GM23248 (cell line): ENCODE data around the gene RGL1.

Experiments
- EZH2 ChIP-seq: fragments of 200-600 bp; sonication (generic); IDR thresholded peaks from 2 replicates; pipeline ENCODE4 v1.6.1; 2018; ENCODE audit warnings: antibody characterized with exemption, mild to moderate bottlenecking; ENCODE audit not compliant: insufficient read depth, poor library complexity, severe bottlenecking
- EZH2phosphoT487 ChIP-seq: fragments of 200-600 bp; sonication (generic); IDR thresholded peaks from 2 replicates; pipeline ENCODE4 v1.6.1; 2018; ENCODE audit warnings: antibody characterized with exemption, moderate library complexity, mild to moderate bottlenecking, low read depth; ENCODE audit not compliant: insufficient read depth

DNA sequence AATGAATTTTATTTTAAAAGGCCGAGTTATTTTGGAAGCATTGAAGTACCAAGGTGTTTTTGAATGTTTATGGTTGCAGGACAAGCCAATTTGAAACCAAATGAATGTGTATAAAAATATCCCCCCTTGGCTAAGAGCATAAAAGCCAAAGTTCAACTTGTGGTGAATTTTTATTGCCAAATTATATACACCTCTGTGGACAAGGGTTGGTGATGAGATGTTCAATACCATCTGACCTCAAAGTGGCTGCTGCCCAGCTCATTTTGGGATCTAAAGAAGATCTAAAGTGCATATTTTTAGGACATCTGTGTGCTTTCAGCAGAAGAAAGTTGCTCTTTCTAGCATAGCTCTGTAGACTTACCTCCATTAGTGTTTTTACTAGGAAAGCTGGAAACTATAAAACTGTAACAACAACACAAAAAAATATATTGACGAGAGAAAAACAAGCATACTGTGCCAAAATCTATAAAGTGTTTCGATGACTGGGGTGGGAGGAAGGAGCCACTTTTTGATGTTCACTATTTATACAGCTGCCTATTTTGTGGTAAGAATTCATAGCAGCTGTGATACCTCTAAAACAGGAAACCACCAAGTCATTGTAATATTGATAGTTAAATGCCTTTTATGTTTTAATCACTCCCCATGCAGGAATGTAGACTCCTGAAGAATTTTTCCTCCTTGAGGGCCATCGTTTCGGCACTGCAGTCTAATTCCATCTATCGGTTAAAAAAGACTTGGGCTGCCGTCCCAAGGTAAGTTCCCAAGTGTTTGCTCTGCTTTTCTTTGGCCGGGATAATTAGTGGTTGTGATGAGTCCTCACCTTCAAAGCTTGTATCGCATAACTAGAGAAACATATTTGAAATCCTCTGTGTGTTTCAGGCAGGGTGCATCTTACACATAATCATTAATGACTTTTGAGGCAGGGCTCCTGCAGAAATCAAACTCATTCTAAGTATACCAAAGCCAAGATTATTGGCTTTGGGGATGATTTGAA, 83.2 kb downstream of the RGL1 start:
- TF ChIP-seq EZH2phosphoT487 (no peak), EZH2 (no peak)
